HepG2 (cell line): ENCODE data around the gene SHISA4. TPM values are rescaled to one million over a fixed set of nuclear protein-coding genes. Genes with fewer than 3 reads are reported as not detected.

Experiments
- ATAC-seq: fragments of 200-7000 bp; cut with Tn5 transposase; 3 replicates; pipeline ENCODE4 v1.9.1; 2020; ENCODE audit warnings: mild to moderate bottlenecking, moderate library complexity
- BruUV-seq: library from RNA; stranded (reverse); fragments of 400-500 nt; replicated peaks from 2 replicates; lab custom pipeline; 2021; lab: Mats Ljungman, UMichigan
- CTCF ChIA-PET: fragments of 300-600 bp; formaldehyde crosslinking; extraction: SDS; loops from one replicate; lab custom pipeline; 2021; ENCODE audit warnings: low total read pairs, inconsistent platforms, low intra/inter-chr PET ratio; lab: Yijun Ruan, JAX
- POLR2A ChIA-PET: fragments of 350-600 bp; sonication (Branson Sonifier 250); formaldehyde crosslinking; loops from one replicate; lab custom pipeline; 2020; ENCODE audit warnings: antibody characterized with exemption, inconsistent platforms; lab: Yijun Ruan, JAX
- DNase-seq: peaks from one replicate; pipeline ENCODE4 v3.0.0-alpha.2; 2015; ENCODE audit warnings: low spot score
- FAIRE-seq: peaks from 3 replicates; lab custom pipeline; 2011; peaks lifted over from hg19 to GRCh38; lab: Jason Lieb, UNC
- H2AFZ ChIP-seq: one replicate; pipeline ENCODE4 v1.6.1; 2011; ENCODE audit warnings: low read length, inconsistent platforms
- H3K27ac ChIP-seq: fragments of 300-600 bp; 3 replicates; pipeline ENCODE4 v1.8.0; 2011; ENCODE audit warnings: mixed run types, mild to moderate bottlenecking, mixed read lengths, low read length, inconsistent platforms; ENCODE audit not compliant: insufficient read depth; ENCODE audit errors: extremely low read length
- H3K27me3 ChIP-seq, 2 experiments: fragments of 200-600 bp in 1 of 2; 2 replicates in 1 of 2; 3 replicates in 1 of 2; pipeline versions ENCODE4 v1.6.0 to v1.8.0; 2011; ENCODE audit warnings: low read length in 2 of 2, mild to moderate bottlenecking in 2 of 2, moderate library complexity in 2 of 2, inconsistent platforms in 1 of 2; ENCODE audit not compliant: insufficient read depth in 2 of 2, control insufficient read depth in 1 of 2
- H3K36me3 ChIP-seq, 2 experiments: fragments of 200-600 bp in 1 of 2; replicated peaks in 1 of 2; 2 replicates in 1 of 2; 3 replicates in 1 of 2; pipeline versions ENCODE4 v1.5.1 to v1.8.0; 2011; ENCODE audit warnings: low read length in 2 of 2, inconsistent platforms in 1 of 2; ENCODE audit not compliant: insufficient read depth in 2 of 2, control insufficient read depth in 1 of 2
- H3K4me1 ChIP-seq: 2 replicates; pipeline ENCODE4 v1.5.1; 2012; ENCODE audit warnings: low read length, inconsistent platforms; ENCODE audit not compliant: insufficient read depth
- H3K4me2 ChIP-seq: 2 replicates; pipeline ENCODE4 v1.6.0; 2011; ENCODE audit warnings: low read depth, low read length, inconsistent platforms
- H3K4me3 ChIP-seq, 3 experiments: fragments of 200-600 bp in 1 of 3; sonication (generic), shearing (Covaris generic) in 1 of 3; replicated peaks in 1 of 3; 2 replicates each; pipeline ENCODE4 v1.5.1; 2011 to 2016; ENCODE audit warnings: low read length in 3 of 3, inconsistent platforms in 2 of 3, low read depth in 2 of 3, mild to moderate bottlenecking in 2 of 3, control low read depth in 1 of 3, mixed read lengths in 1 of 3; ENCODE audit not compliant: insufficient read depth in 1 of 3
- H3K79me2 ChIP-seq: one replicate; pipeline ENCODE4 v1.6.1; 2011; ENCODE audit warnings: low read length, inconsistent platforms; ENCODE audit not compliant: insufficient read depth
- H3K9ac ChIP-seq: 2 replicates; pipeline ENCODE4 v1.6.0; 2011; ENCODE audit warnings: mild to moderate bottlenecking, low read depth, low read length, inconsistent platforms; ENCODE audit not compliant: insufficient read depth
- H3K9me3 ChIP-seq: 2 replicates; pipeline ENCODE4 v1.5.1; 2012; ENCODE audit warnings: mild to moderate bottlenecking, low read length
- H4K20me1 ChIP-seq: 2 replicates; pipeline ENCODE4 v1.6.0; 2011; ENCODE audit warnings: inconsistent platforms, mild to moderate bottlenecking, low read length, moderate library complexity; ENCODE audit not compliant: insufficient read depth
- CREB3 ChIP-seq: sonication (generic); formaldehyde crosslinking; IDR thresholded peaks from 2 replicates; pipeline ENCODE4 v1.5.0; 2020; ENCODE audit warnings: missing genetic modification reagents
- EZH2 ChIP-seq: conservative IDR thresholded peaks from 2 replicates; pipeline ENCODE4 v1.6.1; 2012; ENCODE audit warnings: mild to moderate bottlenecking, low read depth, low read length, moderate library complexity
- MBD4 ChIP-seq: IDR thresholded peaks from 2 replicates; pipeline ENCODE4 v1.6.1; 2012; ENCODE audit warnings: low read length, inconsistent platforms, borderline replicate concordance
- NR2F2 ChIP-seq: IDR thresholded peaks from 2 replicates; pipeline ENCODE4 v1.6.1; 2012; ENCODE audit warnings: low read depth, inconsistent platforms, borderline replicate concordance
- NR2F6 ChIP-seq, 2 experiments: IDR thresholded peaks; 2 replicates each; pipeline ENCODE4 v1.6.1; 2016; ENCODE audit warnings: antibody characterized with exemption in 1 of 2, mild to moderate bottlenecking in 1 of 2
- PCBP2 ChIP-seq: fragments of 200-400 bp; formaldehyde crosslinking; optimal IDR thresholded peaks from 2 replicates; pipeline ENCODE3; 2018; ENCODE audit warnings: low read length, low read depth; ENCODE audit not compliant: poor library complexity, severe bottlenecking
- PHF5A ChIP-seq: IDR thresholded peaks from one replicate; pipeline ENCODE4 v1.6.1; 2018; ENCODE audit warnings: low read depth, missing genetic modification reagents; ENCODE audit not compliant: unreplicated experiment
- REST ChIP-seq, 2 experiments: IDR thresholded peaks; 2 replicates each; pipeline ENCODE4 v1.6.1; 2011 to 2012; ENCODE audit warnings: low read length in 2 of 2, borderline replicate concordance in 1 of 2, low read depth in 1 of 2, mild to moderate bottlenecking in 1 of 2, moderate library complexity in 1 of 2
- ZBTB21 ChIP-seq: sonication (generic); formaldehyde crosslinking; IDR thresholded peaks from 2 replicates; pipeline ENCODE4 v1.4.0; 2020; ENCODE audit warnings: missing genetic modification reagents
- ZBTB3 ChIP-seq: sonication (generic); formaldehyde crosslinking; IDR thresholded peaks from 2 replicates; pipeline ENCODE4 v1.4.0; 2020; ENCODE audit warnings: low read depth, mild to moderate bottlenecking, moderate library complexity, missing genetic modification reagents, borderline replicate concordance
- ZBTB44 ChIP-seq: sonication (generic); formaldehyde crosslinking; IDR thresholded peaks from 2 replicates; pipeline ENCODE4 v1.4.0; 2020; ENCODE audit warnings: missing genetic modification reagents
- ZNF678 ChIP-seq: sonication (generic); formaldehyde crosslinking; IDR thresholded peaks from 2 replicates; pipeline ENCODE4 v1.4.0; 2020; ENCODE audit warnings: mild to moderate bottlenecking, missing genetic modification reagents
- WGBS: methylation state at CpG from one replicate; pipeline ENCODE4 v1.1.6; 2017; ENCODE audit warnings: low lambda C conversion rate; 5-methylcytosine and 5-hydroxymethylcytosine counted together
- in situ Hi-C: cut with HindIII; loops from 2 replicates; pipeline ENCODE4 v1.10.0; 2017; ENCODE audit warnings: low pct_unique_long_range_greater_than_20kb; ENCODE audit not compliant: extremely low pct_ligation_motif_present
- intact Hi-C: fragments of 100-400 bp; cut with micrococcal nuclease; formaldehyde crosslinking; loops from one replicate; pipeline ENCODE4 v1.10.0; 2022; ENCODE audit not compliant: unreplicated experiment
- polyA plus RNA-seq, 8 experiments: library from polyadenylated mRNA; depleted of rRNA in 3 of 8; stranded (reverse) in 7 of 8; unstranded in 1 of 8; fragments of >200 nt; fragmentation: Illumina TruSeq in 4 of 8; extraction: Trizol in 4 of 8; gene quantifications; 2 replicates each; pipeline versions ENCODE4 v1.2.1 to v1.2.3, GENCODE V29; 2011 to 2016; ENCODE audit warnings: low read depth in 4 of 8, missing spikeins in 1 of 8, mixed read lengths in 1 of 8; ENCODE audit not compliant: insufficient read depth in 1 of 8
- total RNA-seq, 5 experiments: library from RNA; depleted of rRNA; stranded (reverse); fragments of >200 nt; fragmentation: Illumina TruSeq; extraction: Trizol; gene quantifications; 2 replicates each; pipeline ENCODE4 v1.2.3, GENCODE V29; 2016; ENCODE audit warnings: low read depth in 1 of 5

SHISA4 gene
- total and polyA plus RNA-seq, 2 of the 13 experiments (the other 11 are each of a cell fraction or from before 2014, with no cell fraction given) = 0.51 to 1.0 TPM

GRCh38 chr1:201890223-201890622, 1.5 kb downstream of the SHISA4 start (continued):
- TF ChIP-seq CREB3 (CRISPR knock-in tag) = no peak
- TF ChIP-seq NR2F6 (IDR thresholded peaks at IDR 0.05) = no peak
- TF ChIP-seq NR2F6 (CRISPR knock-in tag; IDR thresholded peaks at IDR 0.05) = no peak
- TF ChIP-seq MBD4 = no peak
- TF ChIP-seq, all 625 proteins: peak for 0

- CTCF ChIA-PET = no interaction called here
- Histone ChIP-seq H3K27me3 (peaks cover 4 to 36% of the 10 kb centered on the region in 2 experiments; a peak in 3 of 5 replicates), H3K9ac (no peak overlapping the region), H4K20me1 (no peaks in the 10 kb centered on the region), H3K4me3 (no peak overlapping the region), H3K79me2 (no peaks in the 10 kb centered on the region), H3K9me3 (no peaks in the 10 kb centered on the region), H2AFZ (no peak overlapping the region), H3K4me1 (peaks cover 16% of the 10 kb centered on the region), H3K36me3 (no peaks in the 10 kb centered on the region), H3K4me2 (no peak overlapping the region), H3K27ac (no peak overlapping the region)
- TF ChIP-seq PCBP2 (no peak), NR2F2 (no peak), ZBTB3 (CRISPR knock-in tag) (no peak), PHF5A (CRISPR knock-in tag) (no peak), ZNF678 (no peak), ZBTB21 (CRISPR knock-in tag) (no peak), EZH2 (no peak), ZBTB44 (CRISPR knock-in tag) (no peak), REST (IDR thresholded peaks at IDR 0.05; ENCODE audit: borderline replicate concordance in 1 of 2, low read depth in 1 of 2, low read length in 2 of 2) (no peak)
- in situ Hi-C loops = loop anchor here (5.0 kb wide), 1 partner anchor 81 kb away; no protein-coding TSS in a partner anchor
- BruUV-seq = no TSS peak
- 44% methylated on average over 2 of the region's 3 CpGs for WGBS
- POLR2A ChIA-PET = no interaction called here
- intact Hi-C loops = loop anchor here (10.0 kb wide), 1 partner anchor 224 kb away; no protein-coding TSS in a partner anchor
- DNase-seq = no peak
- no peak for FAIRE-seq
- ATAC-seq = no peak
These were observed 2.2 kb downstream of the SHISA4 start for GRCh38 chr1:201890806-201891450.
